Kidney epithelial cell (primary cell): Measurements from ENCODE around the gene TUBA3D. TPM values are rescaled to one million over a fixed set of nuclear protein-coding genes. Genes with fewer than 3 reads are reported as not detected.
"Not testable (repeated sequence)": the region's sequence is repeated elsewhere in the genome, so short reads cannot be mapped to it uniquely, and the experiment has no call there.

ENCODE experiments used
- DNase-seq: peaks from one replicate; pipeline ENCODE4 v3.0.0-alpha.2; 2010; ENCODE audit warnings: low read depth
- H3K27me3 ChIP-seq: 2 replicates; pipeline ENCODE4 v1.6.0; 2011; ENCODE audit warnings: low read length; ENCODE audit not compliant: control insufficient read depth, insufficient read depth
- H3K36me3 ChIP-seq: 2 replicates; pipeline ENCODE4 v1.5.1; 2011; ENCODE audit warnings: low read length; ENCODE audit not compliant: control insufficient read depth, insufficient read depth
- H3K4me3 ChIP-seq: 2 replicates; pipeline ENCODE4 v1.5.1; 2011; ENCODE audit warnings: low read depth, mild to moderate bottlenecking, control low read depth, low read length
- CTCF ChIP-seq: IDR thresholded peaks from 2 replicates; pipeline ENCODE4 v1.5.1; 2011; ENCODE audit warnings: mild to moderate bottlenecking, moderate library complexity, low read length, control low read depth, inconsistent platforms; ENCODE audit not compliant: insufficient read depth, poor library complexity, severe bottlenecking
- total RNA-seq: library from RNA; depleted of rRNA; stranded (reverse); fragments of >200 nt; gene quantifications from 2 replicates; pipeline ENCODE4 v1.2.3, GENCODE V29; 2015

Gene TUBA3D
- total RNA-seq, 1 donor from 2014 or later = not detected

DNA sequence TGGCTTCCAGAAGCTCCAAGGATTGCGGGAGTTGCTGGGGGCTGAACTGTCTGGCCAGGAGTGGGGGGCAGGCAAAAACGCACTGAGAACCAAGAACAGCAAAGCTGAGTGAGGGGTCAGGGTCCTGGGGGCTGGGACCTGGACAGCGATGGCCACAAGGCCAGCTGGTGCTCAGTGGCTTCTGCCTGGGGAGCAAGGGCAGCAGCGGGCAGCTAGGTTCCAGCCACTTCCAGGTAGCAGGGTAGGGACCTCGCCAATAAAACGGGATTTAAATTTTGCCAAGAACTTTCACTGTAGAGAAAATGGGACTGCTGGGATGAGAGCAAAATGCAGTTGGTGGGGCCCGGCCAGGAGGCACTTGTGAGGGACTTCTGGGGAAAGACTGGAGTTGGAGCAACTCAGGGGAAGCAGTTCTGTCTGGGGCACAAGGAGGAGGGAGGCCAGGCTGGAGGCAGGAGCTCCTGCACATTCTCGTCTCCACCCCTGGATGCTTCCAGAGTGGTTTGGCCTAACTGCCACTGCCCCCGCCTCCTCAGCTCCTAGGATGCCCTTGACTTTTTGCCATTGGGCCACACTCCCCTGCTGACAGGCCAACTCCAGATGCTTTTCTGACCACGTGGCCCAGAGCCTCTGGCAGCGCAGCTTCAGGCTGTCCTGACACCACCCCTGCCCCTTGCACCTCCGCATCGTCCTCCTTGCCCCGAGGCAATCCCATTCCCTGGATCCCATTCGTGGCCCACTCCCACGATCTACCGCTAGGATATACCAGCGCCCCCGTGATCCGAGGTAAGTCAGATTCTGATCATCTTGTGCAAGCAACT lies 46.3 kb downstream of the TUBA3D start:
- TF ChIP-seq CTCF = no peak
- H3K27me3 ChIP-seq = no peaks in the 10 kb centered on the region
- no peak overlapping the region for H3K4me3 ChIP-seq
- DNase-seq = no peak
- no peaks in the 10 kb centered on the region for H3K36me3 ChIP-seq

GRCh38 chr2:131525256-131525655 lies 49.3 kb downstream of the TUBA3D start:
- H3K4me3 ChIP-seq, H3K27me3 ChIP-seq, H3K36me3 ChIP-seq, DNase-seq: not testable (repeated sequence)

- peak within 1 kb of the TSS; percentile 38 for H3K4me3 ChIP-seq
- H3K27me3 ChIP-seq, DNase-seq, H3K36me3 ChIP-seq: not testable (repeated sequence)
Measured at GRCh38 chr2:131527131-131528001, 51.4 kb downstream of the TUBA3D start, which contains the start of gene CCDC74A. CCDC74A (plus strand) TSS chr2:131527888; CDS start chr2:131527971, 83 bp downstream.

DNA sequence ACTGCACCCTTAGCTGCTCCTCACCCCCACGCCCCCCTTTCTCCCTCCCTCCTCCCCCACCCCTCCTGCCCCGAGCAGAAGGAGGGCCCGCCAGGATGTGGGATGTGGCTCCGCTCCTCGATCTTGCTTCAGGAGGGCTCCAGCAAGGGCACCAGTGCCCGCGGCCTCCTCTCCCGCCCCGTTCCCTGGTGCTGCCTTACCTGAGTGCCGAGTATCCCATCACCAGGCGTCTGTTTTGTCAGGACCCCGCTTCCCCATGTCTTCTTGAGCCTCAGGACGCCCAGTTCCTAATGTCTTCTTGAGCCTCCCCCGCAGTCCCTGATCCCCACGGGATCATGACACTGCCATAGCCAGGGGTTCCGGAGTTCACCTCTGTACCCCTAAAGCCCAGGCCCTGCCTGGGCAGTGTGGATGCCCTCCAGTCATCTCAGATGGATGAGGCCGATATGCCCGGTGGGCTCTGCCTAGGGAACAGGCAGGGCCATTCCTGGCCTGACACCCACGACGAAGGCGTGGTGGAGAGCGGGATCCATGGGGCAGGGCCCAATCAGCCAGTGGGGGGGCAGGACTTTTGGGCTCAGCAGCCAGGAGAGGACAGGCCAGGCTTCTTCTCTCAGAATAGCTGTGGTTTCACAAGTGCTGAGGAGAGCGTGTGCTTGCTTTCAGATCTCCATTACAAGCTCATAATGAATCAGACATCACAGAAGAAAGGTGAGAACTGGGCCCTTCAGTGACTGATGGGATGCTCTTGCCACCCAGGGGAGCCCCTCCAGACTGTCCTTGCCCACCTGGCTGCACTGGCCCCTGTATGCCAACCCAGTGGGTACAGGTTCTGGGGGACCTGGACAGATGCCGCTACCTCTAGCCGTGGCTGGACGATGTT lies 53.3 kb downstream of the TUBA3D start:
- H3K4me3 ChIP-seq = peak overlapping the region; percentile 38

GRCh38 chr2:131529864-131530445 lies 54.0 kb downstream of the TUBA3D start:
- not testable (repeated sequence) for H3K4me3 ChIP-seq, H3K36me3 ChIP-seq, H3K27me3 ChIP-seq, DNase-seq

More for the DNA sequence above, 53.3 kb downstream of the TUBA3D start:
- H3K27me3 ChIP-seq, H3K36me3 ChIP-seq, DNase-seq: not testable (repeated sequence)

- H3K27me3 ChIP-seq, DNase-seq, H3K36me3 ChIP-seq, H3K4me3 ChIP-seq: not testable (repeated sequence)
Measured at GRCh38 chr2:131530626-131531344, 54.9 kb downstream of the TUBA3D start.

GRCh38 chr2:131531547-131532185 lies 55.7 kb downstream of the TUBA3D start:
- not testable (repeated sequence) for H3K27me3 ChIP-seq, H3K36me3 ChIP-seq, H3K4me3 ChIP-seq, DNase-seq

Other genes with a start within 250 kb of the TUBA3D start
- 0.27 and 0.63 TPM in 2 replicates for gene RAB6D, start 112.0 kb upstream of the TUBA3D start, total RNA-seq
- gene MZT2A, start 16.3 kb downstream of the TUBA3D start, total RNA-seq = 257 and 285 TPM in 2 replicates
- 24.2 and 33.3 TPM in 2 replicates for gene CCDC74A, start 51.8 kb downstream of the TUBA3D start, total RNA-seq